Measurements from ENCODE around the gene CYB5A. TPM values are rescaled to one million over a fixed set of nuclear protein-coding genes. Genes with fewer than 3 reads are reported as not detected.
"Not testable (repeated sequence)": the region's sequence is repeated elsewhere in the genome, so short reads cannot be mapped to it uniquely, and the experiment has no call there.

CYB5A gene
- total RNA-seq, 1 experiment from 2014 or later: 130 TPM

- H4K20me1 ChIP-seq (ENCODE audit: low read length): no peaks in the 10 kb centered on the region
- no peak overlapping the region for H2AFZ ChIP-seq (ENCODE audit: low read length)
- peak overlapping the region; percentile 52; the same call in 1 of the 2 replicates for H3K4me2 ChIP-seq (ENCODE audit: low read length)
- H3K9me2 ChIP-seq (replicated peaks; ENCODE audit: low read length): no peaks in the 10 kb centered on the region
- no TSS peak for BruUV-seq (replicated peaks)
- H3K27ac ChIP-seq (ENCODE audit: low read length): peak overlapping the region; percentile 43; the same call in 1 of the 2 replicates
- intact Hi-C loops (cut with micrococcal nuclease): no loop called here
- ChIA-PET POLR2A (ENCODE audit: unreplicated experiment) (no interaction called here), CTCF (interaction anchor here (0.6 kb wide), 1 partner anchor 32 kb away, joined by 3 read pairs; no protein-coding TSS in a partner anchor)
- peaks cover 28% of the 10 kb centered on the region for H3K4me1 ChIP-seq (ENCODE audit: insufficient read depth, low read length)
- TF ChIP-seq CTCF (conservative IDR thresholded peaks at IDR 0.05; ENCODE audit: low read depth, low read length) (no peak), EZH2 (IDR thresholded peaks at IDR 0.05; ENCODE audit: low read length, unreplicated experiment) (no peak), EZH2phosphoT487 (IDR thresholded peaks at IDR 0.05; ENCODE audit: borderline replicate concordance, low read length) (no peak)
- H3K79me2 ChIP-seq (ENCODE audit: low read length): no peaks in the 10 kb centered on the region
- H3K9me3 ChIP-seq (ENCODE audit: low read length): no peaks in the 10 kb centered on the region
- ATAC-seq: no peak
- no peaks in the 10 kb centered on the region for H3K27me3 ChIP-seq (ENCODE audit: low read length)
- H3F3A ChIP-seq (ENCODE audit: low read length, unreplicated experiment): no peaks in the 10 kb centered on the region
- no peak overlapping the region for H3K9ac ChIP-seq (ENCODE audit: low read length)
- DNase-seq: no peak
- H3K36me3 ChIP-seq (ENCODE audit: low read depth, low read length): no peaks in the 10 kb centered on the region
- H3K4me3 ChIP-seq (ENCODE audit: low read length): no peak overlapping the region
These were observed 7.4 kb upstream of the CYB5A start for GRCh38 chr18:74299162-74299561.

DNA sequence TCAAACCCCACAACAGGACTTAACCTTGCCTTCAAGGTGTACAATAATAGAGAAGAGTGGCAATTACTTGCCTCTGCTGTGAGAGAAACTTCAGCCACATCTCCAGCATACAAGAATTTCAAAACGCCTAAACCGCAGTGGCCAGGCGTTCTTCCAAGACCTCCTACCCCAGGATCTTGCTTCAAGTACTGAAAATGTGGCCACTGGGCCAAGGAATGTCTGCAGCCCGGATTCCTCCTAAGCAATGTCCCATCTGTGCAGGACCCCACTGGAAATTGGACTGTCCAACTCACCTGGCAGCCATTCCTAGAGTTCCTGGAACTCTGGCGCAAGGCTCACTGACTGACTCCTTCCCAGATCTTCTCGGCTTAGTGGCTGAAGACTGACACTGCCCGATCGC lies 2.8 kb upstream of the CYB5A start:
- ChIA-PET POLR2A (ENCODE audit: unreplicated experiment) (no interaction called here), CTCF (no interaction called here)
- no peaks in the 10 kb centered on the region for H3K27me3 ChIP-seq (ENCODE audit: low read length)
- TF ChIP-seq EZH2 (IDR thresholded peaks at IDR 0.05; ENCODE audit: low read length, unreplicated experiment) (no peak), EZH2phosphoT487 (IDR thresholded peaks at IDR 0.05; ENCODE audit: borderline replicate concordance, low read length) (no peak), CTCF (conservative IDR thresholded peaks at IDR 0.05; ENCODE audit: low read depth, low read length) (no peak)
- H3K4me3 ChIP-seq (ENCODE audit: low read length): no peak overlapping the region
- H3K4me1 ChIP-seq (ENCODE audit: insufficient read depth, low read length): peaks cover 15% of the 10 kb centered on the region
- H3F3A ChIP-seq (ENCODE audit: low read length, unreplicated experiment): no peaks in the 10 kb centered on the region
- intact Hi-C loops (cut with micrococcal nuclease): no loop called here
- H2AFZ ChIP-seq (ENCODE audit: low read length): no peak overlapping the region
- no peaks in the 10 kb centered on the region for H3K9me3 ChIP-seq (ENCODE audit: low read length)
- H3K79me2 ChIP-seq (ENCODE audit: low read length): peaks cover 20% of the 10 kb centered on the region
- no peak overlapping the region for H3K27ac ChIP-seq (ENCODE audit: low read length)
- ATAC-seq (no peak), DNase-seq (no peak)
- no peak overlapping the region for H3K9ac ChIP-seq (ENCODE audit: low read length)
- no peaks in the 10 kb centered on the region for H3K9me2 ChIP-seq (replicated peaks; ENCODE audit: low read length)
- no TSS peak for BruUV-seq (replicated peaks)
- no peaks in the 10 kb centered on the region for H4K20me1 ChIP-seq (ENCODE audit: low read length)
- H3K4me2 ChIP-seq (ENCODE audit: low read length): no peak overlapping the region
- no peaks in the 10 kb centered on the region for H3K36me3 ChIP-seq (ENCODE audit: low read depth, low read length)

DNA sequence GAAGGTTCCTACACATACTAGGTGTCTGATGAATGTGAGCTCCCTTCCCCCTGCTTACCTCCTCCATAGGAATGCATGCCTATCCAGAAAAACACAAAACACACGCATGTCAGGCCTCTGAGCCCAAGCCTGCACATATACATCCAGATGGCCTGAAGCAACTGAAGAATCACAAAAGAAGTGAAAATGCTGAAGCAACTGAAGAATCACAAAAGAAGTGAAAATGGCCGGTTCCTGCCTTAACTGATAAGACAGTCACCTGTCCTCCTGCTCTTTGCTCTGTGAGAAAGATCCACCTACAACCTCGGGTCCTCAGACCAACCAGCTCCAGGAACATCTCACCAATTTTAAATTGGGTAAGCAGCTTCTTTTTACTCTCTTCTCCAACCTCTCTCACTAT lies 1.2 kb upstream of the CYB5A start:
- H3K36me3 ChIP-seq (ENCODE audit: low read depth, low read length); BruUV-seq (replicated peaks); H3K9me2 ChIP-seq (replicated peaks; ENCODE audit: low read length); H3K27me3 ChIP-seq (ENCODE audit: low read length); H3K27ac ChIP-seq (ENCODE audit: low read length); H3K4me2 ChIP-seq (ENCODE audit: low read length); H3F3A ChIP-seq (ENCODE audit: low read length, unreplicated experiment); DNase-seq; H3K4me3 ChIP-seq (ENCODE audit: low read length); H3K9me3 ChIP-seq (ENCODE audit: low read length); POLR2A ChIA-PET (ENCODE audit: unreplicated experiment); H3K9ac ChIP-seq (ENCODE audit: low read length); H2AFZ ChIP-seq (ENCODE audit: low read length); ATAC-seq; H4K20me1 ChIP-seq (ENCODE audit: low read length); CTCF ChIA-PET: not testable (repeated sequence)
- intact Hi-C loops (cut with micrococcal nuclease): loop anchor here (1.0 kb wide), 1 partner anchor 38 kb away; no protein-coding TSS in a partner anchor
- Histone ChIP-seq H3K4me1 (ENCODE audit: insufficient read depth, low read length) (peaks cover 26% of the 10 kb centered on the region), H3K79me2 (ENCODE audit: low read length) (peaks cover 33% of the 10 kb centered on the region)
